GM18502 (cell line): ENCODE measurements around the gene CYBRD1.
"Not testable (repeated sequence)": the region's sequence is repeated elsewhere in the genome, so short reads cannot be mapped to it uniquely, and the experiment has no call there.

ENCODE experiments used
- ATAC-seq: cut with Tn5 transposase; IDR thresholded peaks from one replicate; pipeline ENCODE4 v1.9.1; 2021; ENCODE audit warnings: mild to moderate bottlenecking; ENCODE audit not compliant: unreplicated experiment, poor library complexity

CYBRD1 gene

DNA sequence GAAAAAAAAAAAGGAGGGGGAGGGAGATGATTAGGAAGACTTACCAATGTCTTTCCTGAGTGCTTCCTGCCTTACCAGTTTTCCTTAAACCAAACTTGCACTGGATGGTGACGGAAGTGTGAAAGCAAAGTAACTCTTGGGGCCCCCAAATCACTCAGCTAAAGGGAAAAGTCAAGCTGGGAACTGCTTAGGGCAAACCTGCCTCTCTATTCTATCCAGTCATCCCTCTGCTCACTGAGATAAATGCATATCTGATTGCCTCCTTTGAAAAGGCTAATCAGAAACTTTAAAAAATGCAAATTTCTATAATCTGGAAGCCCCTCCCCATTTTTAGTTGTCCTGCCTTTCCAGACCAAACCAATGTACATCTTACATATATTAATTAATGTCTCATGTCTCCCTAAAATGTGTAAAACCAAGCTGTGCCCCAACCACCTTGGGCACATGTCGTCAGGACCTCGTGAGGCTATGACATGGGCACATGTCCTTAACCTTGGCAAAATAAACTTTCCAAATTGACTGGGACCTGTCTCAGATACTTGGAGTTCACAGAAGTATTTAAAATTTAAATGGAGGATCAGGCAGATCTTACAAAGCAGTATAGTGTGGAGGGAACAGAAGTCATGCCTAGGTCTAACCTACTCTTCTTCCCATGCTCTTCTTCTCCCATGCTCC is 7.2 kb upstream of the CYBRD1 start:
- no peak for ATAC-seq

DNA sequence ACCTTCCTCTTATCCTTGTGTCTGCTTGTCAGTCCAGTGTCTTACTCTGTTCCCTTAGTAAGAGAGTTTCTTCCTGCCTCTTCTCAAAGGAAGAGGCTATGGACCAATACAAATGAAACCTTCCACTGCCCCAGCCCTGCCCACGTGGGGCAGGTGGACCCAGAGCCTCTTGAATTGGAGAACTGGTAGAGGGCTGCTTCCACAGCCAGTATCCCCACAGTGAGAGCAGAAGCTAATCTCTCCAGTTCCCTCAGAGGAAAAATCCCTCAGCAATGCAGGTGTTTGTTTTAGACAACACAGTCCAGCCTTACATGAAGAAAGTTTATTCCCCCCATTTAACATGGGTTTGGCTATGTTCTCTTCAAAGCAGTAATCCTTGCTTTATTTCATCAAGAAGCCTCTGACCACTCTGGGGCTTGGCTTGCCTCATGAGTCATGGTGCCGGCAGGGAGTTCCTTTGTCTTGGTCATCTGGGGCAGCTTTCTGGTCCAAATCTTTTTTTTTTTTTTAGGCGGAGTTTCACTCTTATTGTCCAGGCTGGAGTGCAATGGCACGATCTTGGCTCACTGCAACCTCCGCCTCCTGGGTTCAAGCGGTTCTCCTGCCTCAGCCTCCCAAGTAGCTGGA is 6.5 kb upstream of the CYBRD1 start:
- ATAC-seq: no peak

DNA sequence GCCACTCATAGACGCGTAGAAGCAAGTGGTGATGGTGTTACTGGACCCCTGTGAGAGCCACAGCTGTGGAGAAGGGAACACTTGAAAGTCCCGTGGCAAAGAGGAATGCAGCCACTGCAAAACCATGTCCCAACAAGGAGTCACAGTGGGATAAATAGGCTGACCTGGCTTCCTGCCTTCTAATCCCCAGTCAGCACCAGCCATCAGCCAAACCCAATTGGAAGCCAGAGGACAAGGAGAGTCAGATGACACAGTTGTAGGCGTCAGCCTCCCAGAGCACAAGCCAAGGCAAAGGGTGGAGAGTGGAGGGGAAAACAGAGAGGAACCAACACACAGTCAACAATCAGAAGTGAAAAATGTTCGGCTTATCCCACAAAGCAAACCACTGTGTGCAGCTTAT is 5.5 kb upstream of the CYBRD1 start:
- ATAC-seq: no peak

DNA sequence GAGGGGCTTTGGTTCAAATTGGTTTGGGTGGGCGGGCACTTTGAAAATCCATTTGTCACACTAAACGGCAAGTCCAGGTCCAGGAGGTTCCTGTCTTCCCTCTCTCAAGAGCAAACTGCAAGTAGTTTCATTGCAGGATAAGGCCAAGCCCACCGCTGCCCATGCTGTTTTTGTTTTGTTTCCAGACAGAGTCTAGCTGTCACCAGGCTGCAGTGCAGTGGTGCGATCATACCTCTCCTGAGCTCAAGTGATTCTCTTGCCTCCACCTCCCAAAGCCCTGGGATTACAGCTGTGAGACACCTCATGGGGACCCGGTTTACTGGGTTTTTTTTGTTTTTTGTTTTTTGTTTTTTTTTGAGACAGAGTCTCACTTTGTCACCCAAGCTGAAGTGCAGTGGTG is 1.8 kb upstream of the CYBRD1 start:
- ATAC-seq: no peak

DNA sequence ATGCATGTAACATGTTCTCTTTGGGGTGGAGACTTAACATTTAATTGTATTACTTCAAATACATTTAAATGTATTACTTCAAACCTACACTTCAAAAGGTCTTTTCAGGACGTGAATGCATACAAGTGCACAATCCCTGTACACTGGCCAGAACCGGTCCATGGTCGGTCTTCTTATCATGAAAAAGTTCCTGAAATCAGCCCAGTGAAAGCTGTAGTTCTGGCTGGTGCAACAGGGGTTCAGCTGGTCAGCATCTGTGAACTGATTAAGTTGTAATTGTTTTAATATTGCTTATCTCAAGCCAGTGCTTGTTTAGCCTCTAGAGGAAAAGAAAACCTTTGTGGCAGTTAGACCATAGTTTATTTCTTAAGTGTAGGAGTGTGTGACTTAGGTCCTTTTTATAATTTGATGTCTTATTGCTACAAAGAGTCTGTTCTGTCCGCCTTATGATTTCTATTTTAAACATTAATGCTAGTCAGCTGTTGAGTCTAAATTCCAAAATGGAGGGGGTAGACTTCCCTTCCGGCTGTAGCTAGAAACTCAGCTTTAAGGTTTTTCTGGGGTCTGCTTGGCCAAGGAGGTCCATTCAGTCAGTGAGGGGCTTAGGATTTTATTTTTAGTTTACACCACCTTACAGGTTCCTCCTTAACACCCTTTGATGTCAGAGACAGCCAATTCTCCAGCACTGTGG is 768 bp upstream of the CYBRD1 start:
- no peak for ATAC-seq

DNA sequence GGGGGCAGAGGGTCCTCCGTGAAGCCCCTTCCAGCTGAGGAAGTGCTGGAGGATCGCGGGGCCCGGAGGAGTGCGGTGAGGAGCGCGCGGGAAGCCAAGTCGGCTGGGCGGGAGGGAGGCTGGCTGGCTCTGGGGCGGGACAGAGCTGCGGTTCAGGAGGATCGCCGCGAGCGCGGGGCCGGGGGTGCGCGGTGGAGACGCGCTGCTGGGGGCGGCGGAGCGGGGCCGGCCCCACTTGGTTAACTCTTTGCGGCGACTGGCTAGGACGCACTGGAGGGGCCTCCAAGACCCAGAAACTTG is 464 bp downstream of the CYBRD1 start:
- ATAC-seq: peak; percentile 29

DNA sequence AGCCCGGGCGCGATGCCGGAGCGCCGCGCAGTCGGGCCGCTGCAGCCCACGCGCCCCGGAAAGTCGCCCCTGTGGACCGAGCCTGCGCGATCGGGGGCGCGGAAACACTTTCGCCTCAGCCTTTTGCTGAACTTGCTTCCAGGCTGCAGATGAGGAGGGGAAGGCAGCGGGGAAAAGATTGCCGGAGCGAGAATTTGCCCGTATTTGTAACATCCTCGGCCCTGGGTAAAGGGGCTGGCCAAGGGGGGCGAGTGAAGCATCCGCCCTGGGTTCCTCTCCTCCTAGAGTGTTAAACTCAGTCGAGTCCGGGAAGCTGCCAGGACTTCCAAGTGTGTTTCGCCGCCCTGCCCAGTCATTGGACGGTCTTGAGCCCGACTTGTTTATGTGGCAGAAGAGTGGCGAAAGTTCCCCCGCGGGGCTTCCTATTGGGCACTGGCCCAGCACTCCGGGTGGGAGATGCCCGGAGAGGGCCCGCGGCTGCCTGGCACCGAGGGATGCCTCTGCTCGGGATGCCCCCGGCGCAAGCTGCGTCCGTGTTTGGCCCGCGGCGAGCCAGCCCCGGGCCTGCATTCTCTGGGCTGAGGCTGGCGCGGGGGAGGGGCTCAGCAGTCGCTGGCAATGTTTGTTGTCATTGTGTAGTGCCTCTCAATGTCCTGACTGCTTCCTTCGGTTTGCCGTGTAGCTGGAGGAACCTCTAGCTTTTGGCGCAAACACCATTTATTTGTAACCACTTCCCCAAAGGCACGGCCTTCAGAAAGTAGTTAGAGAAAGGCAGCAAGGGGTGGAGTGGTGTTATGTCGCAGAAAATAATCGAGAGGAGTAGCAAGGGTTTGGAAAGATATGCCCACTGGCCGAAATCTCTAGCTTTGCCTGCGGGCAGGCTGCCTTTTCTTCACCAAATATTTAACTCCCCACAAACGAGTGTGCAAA is 1.1 kb downstream of the CYBRD1 start:
- ATAC-seq: peak; percentile 46

DNA sequence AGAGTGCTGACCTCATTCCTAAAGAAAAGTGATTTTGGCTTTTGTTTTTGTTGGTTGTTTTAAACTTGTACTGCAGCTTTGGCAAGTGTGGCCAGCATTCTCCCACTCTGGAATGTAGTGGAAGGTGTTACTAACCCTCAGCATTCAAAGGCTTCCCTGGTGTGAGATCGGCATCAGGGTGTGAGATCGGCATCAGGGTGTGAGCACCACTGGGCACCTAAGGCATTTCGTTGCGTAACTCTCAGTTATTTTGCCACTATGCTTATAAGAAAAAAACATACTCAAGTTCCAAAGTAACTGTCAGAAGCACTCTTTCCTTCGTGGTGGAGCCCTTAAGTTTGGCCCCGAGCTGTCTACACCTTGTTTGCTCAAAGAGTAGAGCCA is 1.7 kb downstream of the CYBRD1 start:
- no peak for ATAC-seq

DNA sequence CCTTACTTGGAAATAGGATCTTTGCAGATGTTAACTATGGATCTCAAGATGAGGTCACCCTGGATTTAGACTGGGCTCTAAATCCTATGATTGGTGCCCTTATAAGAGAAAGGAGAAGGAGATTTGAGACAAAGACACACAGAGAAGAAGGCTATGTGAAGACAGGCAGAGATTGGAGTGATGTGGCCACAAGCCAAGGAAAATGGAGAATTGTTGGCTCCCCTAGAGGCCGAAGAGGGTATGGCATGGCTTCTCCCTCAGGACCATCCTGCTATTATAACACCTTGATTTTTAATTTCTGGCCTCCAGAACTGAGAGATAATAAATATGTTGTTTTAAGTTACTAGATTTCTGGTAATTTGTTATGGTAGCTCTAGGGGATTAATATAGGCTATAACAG is 7.6 kb downstream of the CYBRD1 start:
- no peak for ATAC-seq

DNA sequence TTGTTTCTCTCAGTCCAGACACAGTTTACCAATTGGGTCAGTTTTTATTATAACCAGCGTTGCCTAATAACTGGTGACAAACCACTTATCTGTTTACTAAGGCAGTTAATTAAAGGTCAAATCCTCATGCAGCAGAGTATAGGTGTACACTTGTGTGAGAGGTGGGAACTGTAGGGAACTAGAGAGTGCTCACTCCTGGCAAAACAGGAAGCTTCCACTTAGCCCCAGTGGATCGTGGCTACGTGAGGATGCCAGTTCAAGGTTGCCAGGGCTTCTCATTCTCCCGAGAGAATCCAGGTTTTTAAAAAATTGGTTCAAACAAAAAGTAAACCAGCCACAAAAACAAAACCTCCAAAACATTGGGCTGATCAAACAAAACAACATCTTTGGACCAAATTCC is 8.1 kb downstream of the CYBRD1 start:
- ATAC-seq: no peak

DNA sequence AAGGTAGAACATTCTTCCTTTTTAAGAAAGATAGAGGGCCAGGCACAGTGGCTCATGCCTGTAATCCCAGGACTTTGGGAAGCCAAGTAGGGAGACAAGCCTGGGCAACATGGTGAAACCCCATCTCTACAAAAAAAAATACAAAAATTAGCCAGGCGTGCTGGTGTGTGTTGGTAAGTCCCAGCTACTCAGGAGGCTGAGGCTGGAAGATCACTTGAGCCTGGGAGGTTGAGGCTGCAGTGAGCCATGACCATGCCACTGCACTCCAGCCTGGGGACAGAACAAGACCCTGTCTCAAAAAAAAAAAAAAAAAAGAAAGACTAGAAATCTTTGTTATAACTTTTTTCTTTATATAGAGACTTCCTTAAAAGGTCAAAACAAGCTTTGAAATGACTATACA is 8.6 kb downstream of the CYBRD1 start:
- ATAC-seq: not testable (repeated sequence)

DNA sequence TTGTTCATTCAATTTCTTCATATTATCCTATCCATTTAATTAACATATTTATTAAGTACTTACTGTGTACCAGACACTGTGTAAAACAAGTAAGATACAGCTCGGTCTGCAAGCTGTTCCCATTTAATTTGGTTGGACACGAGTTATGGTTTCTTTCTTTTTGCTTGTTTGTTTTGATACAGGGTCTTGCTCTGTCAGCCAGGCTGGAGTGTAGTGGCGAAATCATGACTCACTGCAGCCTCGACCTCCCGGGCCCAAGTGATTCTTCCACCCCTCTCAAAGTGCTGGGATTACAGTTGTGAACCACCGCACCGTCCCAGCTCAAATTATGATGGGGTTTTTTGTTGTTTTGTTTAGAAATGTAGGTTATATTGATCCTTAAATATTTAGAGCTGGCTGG is 9.0 kb downstream of the CYBRD1 start:
- ATAC-seq: no peak

DNA sequence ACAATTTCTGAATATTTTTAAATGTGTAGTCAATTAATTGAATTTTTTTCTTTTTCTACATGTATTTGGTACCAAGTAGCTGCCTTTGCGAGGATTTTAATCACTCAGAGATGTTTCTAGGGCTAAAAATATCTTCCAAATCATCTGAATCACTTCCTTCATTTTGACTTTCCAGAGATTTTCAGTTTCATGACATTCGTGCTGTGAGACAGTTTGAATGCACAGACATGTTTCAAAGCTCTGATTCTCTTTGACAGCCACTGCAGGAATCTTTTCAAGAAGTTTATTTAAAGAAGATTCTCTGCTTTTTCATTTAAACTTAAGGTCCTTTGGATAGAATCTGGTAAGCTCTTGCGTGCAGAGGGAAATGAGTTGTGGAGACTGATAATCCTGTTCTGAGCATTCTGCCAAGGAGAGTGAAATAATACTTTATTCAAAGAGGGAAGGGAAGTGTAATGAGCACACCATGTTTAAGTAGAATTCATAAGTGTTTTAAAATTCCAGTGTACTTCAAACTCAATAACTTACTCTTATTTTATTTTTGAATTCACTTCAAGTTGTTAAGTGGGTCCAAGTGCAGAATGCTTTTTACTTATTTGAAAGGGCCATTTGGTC is 9.7 kb downstream of the CYBRD1 start:
- no peak for ATAC-seq

DNA sequence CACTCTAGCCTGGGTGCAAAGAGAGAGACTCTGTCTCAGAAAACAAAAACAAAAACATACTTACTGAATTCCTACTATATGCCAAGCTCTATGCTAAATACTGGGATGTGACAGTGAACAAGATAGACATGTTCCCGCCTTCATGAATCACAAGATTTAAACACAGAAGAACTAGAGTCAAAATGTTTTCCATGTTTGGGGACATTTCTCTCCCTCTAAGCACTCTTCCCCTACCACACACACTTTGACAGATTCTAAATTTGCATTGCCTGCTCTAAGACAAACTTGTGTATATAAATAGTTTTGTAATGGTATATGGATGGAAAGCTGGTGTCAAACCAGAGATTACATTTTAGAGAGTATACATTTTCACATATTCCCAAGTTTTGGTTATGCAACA is 11.1 kb downstream of the CYBRD1 start:
- no peak for ATAC-seq

DNA sequence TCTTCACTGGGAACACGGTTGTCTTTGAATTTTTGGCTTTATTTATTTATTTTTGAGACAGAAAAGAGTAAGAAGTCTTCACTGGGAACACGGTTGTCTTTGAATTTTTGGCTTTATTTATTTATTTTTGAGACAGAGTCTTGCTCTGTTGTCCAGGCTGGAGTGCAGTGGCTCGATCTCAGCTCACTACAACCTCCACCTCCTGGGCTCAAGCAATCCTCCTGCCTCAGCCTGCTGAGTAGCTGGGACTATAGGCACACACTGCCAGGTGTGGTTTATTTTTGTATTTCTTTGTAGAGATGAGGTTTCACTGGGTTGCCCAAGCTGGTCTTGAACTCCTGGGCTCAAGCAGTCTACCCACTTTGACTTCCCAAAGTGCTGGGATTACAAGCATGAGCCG is 13.3 kb downstream of the CYBRD1 start:
- ATAC-seq: not testable (repeated sequence)

DNA sequence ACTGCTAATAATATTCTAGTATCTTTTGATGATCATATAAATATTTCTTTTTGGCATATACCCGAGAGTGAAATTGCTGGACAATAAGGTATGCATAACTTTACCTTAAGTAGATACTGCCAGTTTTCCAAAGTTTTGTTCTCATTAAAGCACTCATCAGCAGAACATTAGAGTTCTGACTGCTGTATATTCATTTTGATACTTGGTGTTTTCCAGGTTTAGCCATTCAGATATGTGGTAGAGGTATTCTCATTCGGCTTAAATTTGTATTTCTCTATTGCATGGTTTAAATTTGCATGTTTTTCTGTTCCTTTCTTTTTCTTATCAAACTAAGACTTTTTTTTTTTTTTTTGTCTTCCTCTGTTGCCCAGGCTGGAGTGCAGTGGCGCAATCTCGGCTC is 18.2 kb downstream of the CYBRD1 start:
- peak; percentile 63 for ATAC-seq

DNA sequence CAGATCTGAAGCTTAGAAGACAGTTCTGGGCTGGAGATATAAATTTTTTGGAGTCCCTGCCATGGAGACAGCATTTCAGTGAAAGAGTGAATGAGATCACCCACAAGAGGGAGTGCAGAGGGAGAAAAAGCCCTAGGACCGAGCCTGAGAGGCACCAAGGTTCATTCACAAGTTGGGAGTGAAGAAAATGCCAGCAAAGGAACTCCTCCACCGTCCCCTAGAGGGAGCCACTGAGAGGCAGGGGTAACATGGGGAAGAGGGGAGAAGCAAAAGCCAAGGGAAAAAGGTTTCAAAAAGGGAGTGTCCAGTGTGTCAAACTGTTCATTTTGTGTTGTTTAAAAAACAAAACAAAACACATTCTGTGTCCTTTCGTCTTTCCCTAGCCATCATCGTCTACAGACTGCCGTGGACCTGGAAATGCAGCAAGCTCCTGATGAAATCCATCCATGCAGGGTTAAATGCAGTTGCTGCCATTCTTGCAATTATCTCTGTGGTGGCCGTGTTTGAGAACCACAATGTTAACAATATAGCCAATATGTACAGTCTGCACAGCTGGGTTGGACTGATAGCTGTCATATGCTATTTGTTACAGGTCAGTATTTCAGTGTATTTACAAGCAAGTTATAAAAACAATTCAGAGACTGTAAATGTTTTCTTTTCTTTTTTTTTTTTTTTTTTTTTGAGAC is 19.1 kb downstream of the CYBRD1 start:
- ATAC-seq: no peak

DNA sequence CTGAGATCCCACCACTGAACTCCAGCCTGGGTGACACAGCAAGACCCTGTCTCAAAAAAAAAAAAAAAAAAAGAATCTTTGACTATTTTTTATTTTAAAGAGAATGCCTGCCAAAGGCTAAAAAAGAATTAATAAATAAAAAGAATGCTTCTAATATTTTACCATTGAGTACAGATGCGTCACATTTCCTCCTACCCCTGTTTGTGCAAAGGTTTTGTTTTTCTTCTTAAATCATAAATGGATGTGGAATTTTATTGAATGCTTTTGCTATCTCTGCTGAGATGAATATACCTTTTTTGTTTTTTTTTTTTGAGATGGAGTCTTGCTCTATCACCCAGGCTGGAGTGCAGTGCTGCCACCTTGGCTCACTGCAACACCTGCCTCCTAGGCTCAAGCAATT is 22.8 kb downstream of the CYBRD1 start:
- no peak for ATAC-seq

DNA sequence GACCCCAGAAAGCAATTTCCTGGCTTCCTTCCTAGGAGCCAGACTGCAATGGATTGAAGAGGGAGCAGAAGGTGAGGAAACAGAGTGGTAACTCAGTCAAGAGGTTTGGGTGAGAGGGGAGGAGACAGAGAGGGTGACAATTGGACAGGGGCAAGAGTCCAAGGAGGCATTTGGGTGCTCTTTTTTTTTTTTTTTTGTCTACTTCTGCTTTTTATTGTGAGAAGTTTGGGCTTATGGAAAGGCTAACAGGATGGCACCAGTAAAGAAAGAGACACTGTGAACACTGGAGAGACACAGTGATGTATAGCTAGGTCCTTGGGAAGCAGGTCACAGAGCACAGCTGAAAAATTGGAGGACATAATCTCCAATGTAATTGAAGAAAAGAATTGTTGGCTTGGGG is 25.0 kb downstream of the CYBRD1 start:
- ATAC-seq: no peak

DNA sequence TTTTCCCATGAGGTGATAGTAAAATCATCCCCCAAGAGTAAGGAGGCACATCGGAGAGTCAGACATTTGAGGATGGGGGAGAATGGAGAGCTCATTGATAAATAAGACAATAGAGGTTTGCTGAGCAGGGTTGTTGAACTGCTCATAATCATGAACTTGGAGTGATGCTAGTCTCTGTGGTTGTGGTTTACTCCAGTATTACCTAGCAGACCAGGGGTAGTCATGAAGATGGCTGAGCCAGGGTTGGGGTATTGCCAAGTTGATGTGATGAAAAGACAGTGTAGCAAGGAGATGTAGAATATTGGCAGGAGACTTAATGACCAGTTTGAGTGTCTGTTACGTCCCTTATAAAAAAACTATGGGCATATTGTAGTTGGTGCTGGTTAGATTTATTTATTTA is 25.4 kb downstream of the CYBRD1 start:
- peak; percentile 49 for ATAC-seq
